Stimulated activated CD8-positive, alpha-beta memory T cell treated with anti-CD3 and anti-CD28 coated beads, Interleukin-7, amount 100 ng/mL, for 24 hours (primary cell): ENCODE data around the gene METTL22.

ENCODE experiments used
- DNase-seq: peaks from one replicate; pipeline ENCODE4 v3.0.0-alpha.2; 2020; ENCODE audit warnings: low read depth

METTL22 gene

DNA sequence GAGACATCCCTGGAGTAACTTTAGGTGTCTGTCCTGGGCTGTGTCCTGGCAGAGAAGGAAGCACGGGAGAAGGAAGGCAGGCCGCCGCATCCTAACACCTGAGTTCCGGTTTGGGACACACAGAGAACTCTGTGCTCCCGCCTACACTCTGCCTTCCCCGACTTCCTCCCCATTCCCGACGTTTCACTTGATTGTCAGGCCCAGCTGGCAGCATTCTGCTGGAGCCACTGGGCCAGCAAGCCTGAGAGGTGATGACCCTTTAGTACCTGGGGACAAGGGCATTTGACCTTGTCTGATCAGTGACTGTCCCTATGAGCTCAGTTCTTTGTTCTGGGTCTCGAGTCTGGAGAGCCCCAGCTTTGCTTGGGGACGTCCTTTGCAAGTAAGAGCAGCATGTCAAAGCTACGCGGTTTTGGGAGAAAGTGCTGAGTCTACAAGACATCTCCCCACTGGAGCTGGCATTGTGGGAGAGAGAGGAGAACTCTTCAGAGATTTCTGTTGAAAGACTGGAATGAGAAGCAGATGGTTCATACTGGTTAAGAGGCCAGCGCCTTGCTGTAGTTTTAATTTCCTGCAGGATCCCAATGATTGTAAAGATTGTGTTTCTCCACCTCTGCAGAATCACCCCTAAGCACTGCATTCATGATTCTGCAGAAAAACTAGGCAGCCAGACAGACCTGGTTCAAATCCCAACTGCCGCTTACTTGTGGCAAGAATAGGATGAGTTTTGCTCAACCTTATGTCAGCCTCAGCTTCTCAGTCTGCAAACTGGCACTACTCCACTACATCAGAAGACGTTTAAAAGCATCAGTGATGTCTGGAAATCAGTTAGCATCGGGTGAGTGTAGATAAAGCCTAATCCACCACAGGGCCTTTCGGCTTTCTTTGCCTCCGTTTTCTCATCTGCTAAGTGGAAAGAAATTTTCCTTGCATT is 73.6 kb downstream of the METTL22 start:
- DNase-seq = no peak

DNA sequence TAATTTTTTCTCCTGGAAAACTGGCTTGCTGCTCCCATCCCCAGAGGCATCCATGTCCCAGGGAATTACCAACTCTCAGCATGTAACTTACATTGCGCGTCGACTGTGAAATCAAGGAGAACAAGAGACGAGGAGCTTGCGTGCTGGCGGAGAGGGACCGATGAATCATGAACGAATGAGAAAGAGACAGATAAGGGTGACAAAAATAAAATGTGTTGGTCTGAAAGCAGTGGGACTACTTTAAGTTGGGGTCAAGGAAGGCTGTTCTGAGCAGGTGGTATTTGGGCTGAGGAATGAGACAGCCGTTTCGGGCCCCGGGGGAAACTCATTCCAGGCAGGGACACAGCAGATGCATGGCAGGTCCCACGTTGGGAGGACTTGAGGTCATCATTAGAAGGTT is 75.4 kb downstream of the METTL22 start:
- DNase-seq = no peak

DNA sequence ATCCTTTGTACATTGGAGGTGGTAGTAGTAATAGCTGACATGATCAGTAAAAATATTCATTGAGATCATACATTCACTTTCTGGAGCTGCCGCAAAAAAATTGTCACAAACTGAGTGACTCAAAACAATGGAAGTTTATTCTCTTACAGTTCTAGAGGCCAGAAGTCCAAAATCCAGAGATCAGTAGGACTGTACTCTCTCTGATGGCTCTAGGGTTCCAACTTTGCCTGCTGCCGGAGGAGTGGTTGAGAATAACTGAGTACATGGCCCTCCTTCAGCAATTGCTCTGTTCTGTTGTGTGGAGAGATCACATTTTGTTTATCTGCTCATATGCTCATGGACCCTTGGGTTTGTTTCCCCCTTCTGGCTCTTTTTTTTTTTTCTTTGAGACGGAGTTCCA is 76.5 kb downstream of the METTL22 start:
- no peak for DNase-seq
